GM19397 (cell line): ENCODE measurements around the gene PIF1.

Source experiments
- ATAC-seq: cut with Tn5 transposase; IDR thresholded peaks from one replicate; pipeline ENCODE4 v1.9.1; 2021; ENCODE audit warnings: mild to moderate bottlenecking, moderate library complexity; ENCODE audit not compliant: unreplicated experiment

Gene PIF1

GRCh38 chr15:64776402-64776786 is 49.1 kb downstream of the PIF1 start:
- ATAC-seq: no peak

GRCh38 chr15:64775551-64776401 is 49.7 kb downstream of the PIF1 start, which contains the start of gene RBPMS2:
TSS of gene RBPMS2 (minus strand) at chr15:64775589. CDS start at chr15:64775319, 270 bp downstream.
- ATAC-seq: no peak

- no peak for ATAC-seq
Measured at GRCh38 chr15:64774629-64775493, 50.6 kb downstream of the PIF1 start.

- ATAC-seq: no peak
Measured at GRCh38 chr15:64774037-64774628, 51.3 kb downstream of the PIF1 start.

GRCh38 chr15:64773606-64774005 is 51.8 kb downstream of the PIF1 start:
- ATAC-seq: no peak

GRCh38 chr15:64772964-64773363 is 52.5 kb downstream of the PIF1 start:
- ATAC-seq: no peak

GRCh38 chr15:64772488-64772887 is 53.0 kb downstream of the PIF1 start:
- no peak for ATAC-seq

GRCh38 chr15:64770626-64771025 is 54.8 kb downstream of the PIF1 start:
- ATAC-seq: no peak

- no peak for ATAC-seq
Measured at GRCh38 chr15:64767203-64767602, 58.2 kb downstream of the PIF1 start.

GRCh38 chr15:64766058-64766457 is 59.4 kb downstream of the PIF1 start:
- no peak for ATAC-seq
